IPS-20b (cell line): ENCODE results near the gene FAM107B.
A peak's percentile ranks its signal among the peaks of the same experiment; 100 is the strongest.
"Not testable (repeated sequence)": the region's sequence is repeated elsewhere in the genome, so short reads cannot be mapped to it uniquely, and the experiment has no call there.

Experiments used
- H3K27ac ChIP-seq: one replicate; pipeline ENCODE4 v1.5.1; 2013; ENCODE audit warnings: low read length
- H3K27me3 ChIP-seq: 2 replicates; pipeline ENCODE4 v1.6.1; 2013; ENCODE audit warnings: mild to moderate bottlenecking, low read length, inconsistent platforms; ENCODE audit not compliant: insufficient read depth
- H3K36me3 ChIP-seq: 2 replicates; pipeline ENCODE4 v1.6.1; 2013; ENCODE audit warnings: low read depth, mild to moderate bottlenecking, inconsistent platforms, low read length, moderate library complexity; ENCODE audit not compliant: insufficient read depth
- H3K4me1 ChIP-seq: 2 replicates; pipeline ENCODE4 v1.6.1; 2013; ENCODE audit warnings: mild to moderate bottlenecking, control low read depth, inconsistent platforms, low read length, moderate library complexity; ENCODE audit not compliant: insufficient read depth
- H3K4me3 ChIP-seq: 2 replicates; pipeline ENCODE4 v1.5.1; 2013; ENCODE audit warnings: mild to moderate bottlenecking, low read length, inconsistent platforms
- H3K9ac ChIP-seq: 2 replicates; pipeline ENCODE4 v1.6.1; 2013; ENCODE audit warnings: low read depth, mild to moderate bottlenecking, inconsistent platforms, low read length, moderate library complexity
- H3K9me3 ChIP-seq: 2 replicates; pipeline ENCODE4 v1.6.1; 2013; ENCODE audit warnings: mild to moderate bottlenecking, low read depth, low read length, inconsistent platforms; ENCODE audit not compliant: insufficient read depth

The FAM107B gene

GRCh38 chr10:14601872-14602725 lies 172.6 kb downstream of the FAM107B start:
- Histone ChIP-seq H3K27me3 (peaks cover 33% of the 10 kb centered on the region), H3K9me3 (no peaks in the 10 kb centered on the region), H3K27ac (no peak overlapping the region), H3K9ac (no peak overlapping the region), H3K36me3 (peaks cover 12% of the 10 kb centered on the region; the same call in 1 of the 2 replicates), H3K4me3 (0 out of 2 replicates have a peak overlapping the region, but pooled peaks have one; percentile 86), H3K4me1 (peaks cover 5% of the 10 kb centered on the region; the same call in 1 of the 2 replicates)

- H3K4me1 ChIP-seq = peaks cover 5% of the 10 kb centered on the region; the same call in 1 of the 2 replicates
- peaks cover 32% of the 10 kb centered on the region for H3K27me3 ChIP-seq
- H3K4me3 ChIP-seq = no peak overlapping the region
- no peak overlapping the region for H3K9ac ChIP-seq
- H3K36me3 ChIP-seq = peaks cover 12% of the 10 kb centered on the region; the same call in 1 of the 2 replicates
- H3K9me3 ChIP-seq = no peaks in the 10 kb centered on the region
- no peak overlapping the region for H3K27ac ChIP-seq
Measured at GRCh38 chr10:14601326-14601725, 173.4 kb downstream of the FAM107B start.

GRCh38 chr10:14600065-14600464 lies 174.6 kb downstream of the FAM107B start:
- H3K27me3 ChIP-seq = peaks cover 19% of the 10 kb centered on the region
- H3K27ac ChIP-seq = no peak overlapping the region
- H3K36me3 ChIP-seq = peaks cover 12% of the 10 kb centered on the region; the same call in 1 of the 2 replicates
- no peak overlapping the region for H3K4me3 ChIP-seq
- H3K4me1 ChIP-seq = peaks cover 5% of the 10 kb centered on the region; the same call in 1 of the 2 replicates
- H3K9ac ChIP-seq = no peak overlapping the region
- no peaks in the 10 kb centered on the region for H3K9me3 ChIP-seq

DNA sequence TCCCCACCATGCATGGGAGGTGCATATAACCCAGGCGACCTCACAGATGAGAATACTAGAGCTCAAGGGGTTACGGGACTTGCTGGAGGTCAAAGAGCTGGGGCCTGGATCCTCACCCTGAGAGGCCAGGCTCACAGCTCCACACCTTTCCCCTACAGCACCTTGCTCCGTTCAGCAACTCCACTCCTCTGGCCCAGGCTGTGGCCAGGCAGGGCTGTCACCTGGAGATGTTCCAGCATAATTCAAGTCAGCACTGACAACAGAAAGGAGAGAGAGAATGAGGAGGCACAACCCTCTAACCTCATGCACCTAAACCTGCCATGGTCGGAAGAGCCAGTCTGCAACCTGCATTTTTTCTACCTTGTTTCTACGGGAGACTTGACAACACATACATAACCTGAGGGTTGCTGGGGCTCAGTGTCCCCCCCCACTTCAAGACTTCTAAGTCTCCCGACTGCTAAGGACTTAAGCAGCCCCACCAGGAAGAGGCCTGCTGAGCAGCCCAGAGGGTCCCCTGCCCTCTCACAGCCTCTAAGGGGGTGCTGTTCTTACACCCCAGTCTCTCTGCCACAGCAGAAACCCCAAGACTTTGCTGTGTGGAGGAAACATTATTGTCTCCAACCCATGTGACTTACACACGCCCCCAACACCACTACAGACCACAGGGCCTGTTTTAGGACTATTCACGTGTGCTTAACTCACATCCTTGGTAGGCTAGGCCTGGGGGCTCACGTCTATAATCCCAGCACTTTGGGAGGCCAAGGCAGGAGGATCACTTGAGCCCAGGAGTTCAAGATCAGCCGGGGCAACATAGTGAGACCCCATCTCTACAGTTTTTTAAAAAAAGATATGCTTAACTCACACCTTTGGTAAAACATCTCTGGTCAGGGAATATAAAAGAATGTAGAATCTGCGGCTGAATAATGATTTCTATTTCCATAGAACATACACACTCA lies 175.6 kb downstream of the FAM107B start:
- H3K27ac ChIP-seq = no peak overlapping the region
- no peak overlapping the region for H3K4me3 ChIP-seq
- peaks cover 13% of the 10 kb centered on the region for H3K27me3 ChIP-seq
- H3K9me3 ChIP-seq = no peaks in the 10 kb centered on the region
- H3K4me1 ChIP-seq = peaks cover 2% of the 10 kb centered on the region; the same call in 1 of the 2 replicates
- H3K9ac ChIP-seq = no peak overlapping the region
- peaks cover 12% of the 10 kb centered on the region; the same call in 1 of the 2 replicates for H3K36me3 ChIP-seq

DNA sequence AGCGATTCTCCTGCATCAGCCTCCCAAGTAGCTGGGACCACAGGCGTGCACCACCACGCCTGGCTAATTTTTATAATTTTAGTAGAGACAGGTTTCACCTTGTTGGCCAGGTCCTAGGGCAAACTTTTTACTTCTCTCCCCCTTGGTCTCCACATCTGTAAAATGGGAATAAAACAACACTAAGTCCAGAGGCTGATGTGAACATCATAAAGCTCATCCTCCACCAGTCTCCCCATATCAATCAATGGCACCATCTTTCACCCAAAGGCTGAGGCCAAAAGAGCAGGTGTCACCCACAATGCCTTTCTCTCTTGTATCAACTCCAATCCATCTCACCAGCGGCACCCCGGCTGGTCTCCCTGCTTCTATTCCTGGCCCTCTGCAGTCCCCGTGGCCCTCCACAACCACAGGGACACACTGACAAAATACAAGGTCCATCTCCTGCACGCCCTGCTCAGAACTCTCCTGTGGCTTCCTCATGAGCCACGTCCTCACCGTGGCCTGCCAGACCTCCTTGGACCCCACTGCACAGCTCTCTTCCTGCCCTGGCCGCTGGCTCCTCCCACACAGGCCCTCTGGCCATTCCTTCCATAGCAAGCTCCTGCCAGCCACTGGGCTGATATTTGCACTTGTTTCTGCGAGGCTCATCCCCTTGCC lies 179.0 kb downstream of the FAM107B start:
- no peak overlapping the region for H3K4me3 ChIP-seq
- no peak overlapping the region for H3K27ac ChIP-seq
- peaks cover 2% of the 10 kb centered on the region; the same call in 1 of the 2 replicates for H3K4me1 ChIP-seq
- peaks cover 12% of the 10 kb centered on the region; the same call in 1 of the 2 replicates for H3K36me3 ChIP-seq
- no peaks in the 10 kb centered on the region for H3K27me3 ChIP-seq
- no peaks in the 10 kb centered on the region for H3K9me3 ChIP-seq
- H3K9ac ChIP-seq = no peak overlapping the region

- Histone ChIP-seq H3K9ac (no peak overlapping the region), H3K36me3 (peaks cover 12% of the 10 kb centered on the region; the same call in 1 of the 2 replicates), H3K4me3 (no peak overlapping the region), H3K27me3 (no peaks in the 10 kb centered on the region), H3K4me1 (peaks cover 2% of the 10 kb centered on the region; the same call in 1 of the 2 replicates), H3K27ac (no peak overlapping the region), H3K9me3 (no peaks in the 10 kb centered on the region)
Measured at GRCh38 chr10:14594878-14595525, 179.7 kb downstream of the FAM107B start.

- H3K27me3 ChIP-seq = no peaks in the 10 kb centered on the region
- H3K4me1 ChIP-seq = peaks cover 2% of the 10 kb centered on the region; the same call in 1 of the 2 replicates
- no peak overlapping the region for H3K27ac ChIP-seq
- no peak overlapping the region for H3K9ac ChIP-seq
- H3K4me3 ChIP-seq = no peak overlapping the region
- H3K36me3 ChIP-seq = peaks cover 9% of the 10 kb centered on the region; the same call in 1 of the 2 replicates
- H3K9me3 ChIP-seq = no peaks in the 10 kb centered on the region
Measured at GRCh38 chr10:14593806-14594205, 180.9 kb downstream of the FAM107B start.

DNA sequence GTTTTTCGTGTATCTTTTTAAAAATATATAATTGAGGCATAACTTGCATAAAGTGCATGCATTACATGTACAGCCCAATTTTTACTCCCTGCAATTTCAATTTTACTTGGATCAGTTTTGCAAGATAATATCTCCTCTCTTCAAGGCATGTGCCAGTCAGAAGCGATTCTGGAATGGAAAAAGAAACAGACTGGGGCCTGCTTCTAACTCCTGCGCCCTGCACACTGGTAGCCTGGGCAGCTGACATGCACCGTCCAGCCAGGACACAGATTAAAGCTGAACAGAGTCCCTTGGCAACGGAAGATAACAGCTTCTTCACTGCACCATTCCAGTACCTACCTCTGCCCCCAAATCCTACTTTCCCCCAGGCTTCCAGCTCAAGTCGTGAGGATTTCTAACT lies 182.1 kb downstream of the FAM107B start:
- Histone ChIP-seq H3K27me3 (no peaks in the 10 kb centered on the region), H3K9me3 (no peaks in the 10 kb centered on the region), H3K4me3 (no peak overlapping the region), H3K4me1 (peaks cover 6% of the 10 kb centered on the region; the same call in 1 of the 2 replicates), H3K9ac (no peak overlapping the region), H3K27ac (no peak overlapping the region), H3K36me3 (no peaks in the 10 kb centered on the region)

DNA sequence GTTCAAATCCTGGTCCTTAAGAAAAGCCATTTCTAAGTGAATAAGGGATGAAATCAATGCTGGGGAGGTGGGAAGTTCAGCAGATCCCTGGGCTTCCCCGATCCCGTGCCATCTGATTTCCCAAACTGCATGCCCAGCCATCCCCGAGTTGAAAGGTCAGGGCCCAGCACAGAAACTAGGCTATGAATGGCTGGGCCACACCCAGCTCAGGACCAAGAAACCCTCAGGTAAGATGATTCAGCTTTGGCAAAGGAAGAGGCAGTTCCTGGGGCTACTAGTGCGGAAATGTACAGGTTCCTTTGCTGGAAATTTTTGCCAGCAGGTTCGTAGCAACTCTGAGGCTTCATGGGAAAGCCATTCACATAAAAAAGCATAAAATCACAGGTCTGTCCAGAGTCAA lies 182.7 kb downstream of the FAM107B start:
- no peak overlapping the region for H3K9ac ChIP-seq
- no peaks in the 10 kb centered on the region for H3K27me3 ChIP-seq
- H3K36me3 ChIP-seq = no peaks in the 10 kb centered on the region
- H3K27ac ChIP-seq = no peak overlapping the region
- no peaks in the 10 kb centered on the region for H3K9me3 ChIP-seq
- no peak overlapping the region for H3K4me3 ChIP-seq
- H3K4me1 ChIP-seq = peaks cover 6% of the 10 kb centered on the region; the same call in 1 of the 2 replicates

- peaks cover 24% of the 10 kb centered on the region for H3K4me1 ChIP-seq
- not testable (repeated sequence) for H3K27me3 ChIP-seq, H3K9ac ChIP-seq, H3K4me3 ChIP-seq, H3K27ac ChIP-seq, H3K36me3 ChIP-seq, H3K9me3 ChIP-seq
Measured at GRCh38 chr10:14588938-14589294, 185.8 kb downstream of the FAM107B start.
